Middle frontal gyrus (tissue), 1 donor: ENCODE data around the gene PRRT4.

Source experiments
- DNase-seq: peaks from one replicate; pipeline ENCODE4 v3.0.0-alpha.2; 2015; ENCODE audit warnings: low spot score; ENCODE audit errors: extremely low spot score

Gene PRRT4

DNA sequence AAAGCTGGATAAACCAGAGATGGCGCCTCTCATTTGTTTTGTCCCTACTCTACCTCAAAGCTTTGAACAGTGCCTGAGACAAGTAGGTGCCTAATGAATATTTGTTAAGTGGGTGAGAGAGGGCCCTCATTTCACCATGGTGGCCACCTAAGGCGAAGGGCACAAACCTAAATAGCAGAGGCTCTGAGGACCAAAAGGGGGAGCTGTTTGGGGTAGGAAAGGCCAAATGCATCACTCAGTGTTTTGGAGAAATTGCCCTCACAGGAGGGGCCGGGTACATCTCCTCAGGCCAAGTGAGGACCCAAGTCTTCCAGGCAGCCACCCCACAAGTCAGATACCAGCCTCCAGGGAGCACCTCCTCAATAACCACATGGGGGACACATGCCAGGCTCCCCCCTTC is 34.3 kb upstream of the PRRT4 start:
- DNase-seq = no peak

DNA sequence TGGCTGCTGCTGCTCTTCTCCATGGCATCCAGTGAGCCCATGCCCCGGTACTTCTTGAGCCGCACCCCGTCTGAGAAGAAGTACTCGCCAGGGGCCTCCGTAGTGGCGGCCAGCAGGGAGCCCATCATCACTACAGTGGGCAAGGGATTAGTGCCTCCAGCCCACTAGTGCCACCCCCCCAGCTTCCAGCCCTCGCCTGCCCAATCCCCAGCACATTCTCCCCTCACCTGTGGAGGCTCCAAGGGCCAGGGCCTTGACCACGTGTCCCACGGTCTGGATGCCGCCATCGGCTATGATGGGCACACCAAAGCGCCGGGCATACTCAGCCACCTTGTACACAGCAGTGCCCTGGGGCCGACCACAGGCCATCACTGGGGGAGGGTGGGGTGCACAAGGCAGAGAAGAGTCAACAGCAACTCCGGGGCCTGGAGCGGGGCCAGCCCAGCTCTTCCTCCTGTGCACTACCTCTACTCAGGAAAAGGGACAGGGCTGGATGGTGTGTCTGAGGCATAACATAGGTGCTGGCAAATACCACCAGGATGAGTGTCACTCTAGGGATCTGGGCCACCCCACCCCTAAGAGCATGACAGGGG is 33.5 kb upstream of the PRRT4 start:
- DNase-seq = no peak

DNA sequence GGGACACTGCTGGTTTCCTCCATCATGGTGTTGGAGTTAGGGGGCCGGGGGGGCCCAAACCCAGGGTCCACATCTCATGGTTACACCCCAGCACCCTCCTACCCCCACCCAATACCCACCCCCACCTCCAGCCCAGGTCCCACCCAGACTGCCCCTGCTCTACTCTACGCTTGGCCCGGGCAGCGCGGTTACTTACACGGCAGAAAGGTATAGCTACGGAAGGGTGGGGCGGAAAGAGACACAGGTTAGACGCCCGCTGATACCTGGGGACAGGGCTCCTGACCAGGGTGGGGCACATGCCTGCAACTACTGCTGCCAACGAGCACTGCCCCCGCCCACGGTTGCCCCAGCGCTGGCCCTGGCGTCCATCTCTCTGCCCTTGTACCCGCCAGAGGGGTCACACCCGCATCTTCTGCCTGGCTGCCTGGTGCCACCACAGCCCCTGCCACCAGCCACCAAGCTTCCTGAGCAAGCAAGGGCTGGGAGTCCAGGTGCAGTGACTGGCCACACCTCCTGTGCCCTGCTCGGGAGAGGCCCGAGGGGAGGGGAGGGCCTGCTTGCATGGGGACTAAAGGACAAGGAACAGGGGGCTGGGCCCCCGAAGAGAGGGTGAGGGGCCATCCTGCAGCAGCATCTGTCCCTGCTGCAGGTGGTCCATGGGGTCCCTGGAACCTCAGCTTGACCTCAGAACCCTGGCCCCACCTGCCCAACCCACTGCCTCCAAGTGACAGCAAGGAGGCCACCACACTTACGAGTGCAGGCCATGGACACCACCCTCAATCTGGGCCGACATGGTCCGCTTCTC is 32.2 kb upstream of the PRRT4 start:
- DNase-seq = no peak

DNA sequence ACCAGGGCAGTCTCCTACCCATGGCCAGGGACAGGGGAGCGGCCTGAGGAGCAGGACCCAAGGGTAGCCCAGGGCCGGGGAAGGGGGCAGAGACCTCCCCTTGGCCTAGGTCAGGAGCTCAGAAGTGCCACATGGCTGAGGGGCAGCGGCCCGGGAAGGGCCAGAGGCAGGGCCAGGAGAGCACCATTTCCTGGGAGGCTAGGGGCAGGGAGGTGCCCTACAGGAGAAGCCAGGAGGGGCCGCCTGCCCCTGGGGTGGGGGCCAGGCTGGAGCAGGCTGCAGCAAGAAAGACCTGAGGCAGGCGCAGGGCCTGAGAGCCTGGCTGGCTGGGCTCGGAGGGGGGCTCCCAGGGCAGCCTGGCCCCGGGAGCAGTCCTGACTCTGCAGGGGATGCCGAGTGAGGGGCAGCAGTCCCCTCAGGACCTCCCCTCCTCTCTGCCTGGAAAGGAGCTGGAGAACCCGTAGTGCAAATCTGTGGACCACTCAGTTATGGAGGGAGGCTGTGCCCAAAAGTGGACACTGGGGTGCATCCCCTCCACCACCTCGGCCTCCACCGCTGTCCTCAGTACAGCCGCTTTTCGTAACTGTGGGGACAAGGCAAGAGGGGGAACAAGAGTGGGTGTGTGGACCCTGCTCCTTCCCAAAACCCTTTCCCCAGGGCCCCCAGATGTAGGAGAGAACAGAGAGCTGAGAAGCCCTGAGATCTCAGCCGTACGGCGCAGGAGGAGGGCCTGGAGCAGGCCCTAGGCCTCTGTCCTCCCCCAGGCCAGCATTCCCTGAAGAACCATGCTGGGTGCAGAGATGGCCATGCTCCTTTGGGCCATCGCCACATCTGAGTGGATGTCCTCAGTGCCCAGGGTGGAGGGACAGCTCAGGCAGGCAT is 31.2 kb upstream of the PRRT4 start:
- no peak for DNase-seq

DNA sequence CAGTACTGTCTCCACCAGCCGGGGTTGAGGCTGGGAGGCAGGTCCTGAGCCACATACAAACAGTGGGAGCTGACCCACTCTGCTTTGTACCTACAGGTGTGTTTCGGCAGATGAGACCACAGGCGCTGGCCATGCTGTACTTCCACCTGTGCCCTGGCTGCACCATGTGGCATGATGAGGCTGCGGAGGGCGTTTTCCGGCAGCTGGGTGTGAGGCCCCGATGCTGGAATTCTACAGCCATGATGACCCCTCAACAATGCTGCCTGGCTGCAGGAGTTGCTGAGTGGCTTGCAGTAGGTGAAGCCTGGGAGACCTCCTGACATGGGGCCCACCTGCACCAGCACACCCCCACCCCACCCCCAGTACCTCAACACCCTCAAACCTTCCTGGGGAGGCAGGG is 30.3 kb upstream of the PRRT4 start:
- no peak for DNase-seq

DNA sequence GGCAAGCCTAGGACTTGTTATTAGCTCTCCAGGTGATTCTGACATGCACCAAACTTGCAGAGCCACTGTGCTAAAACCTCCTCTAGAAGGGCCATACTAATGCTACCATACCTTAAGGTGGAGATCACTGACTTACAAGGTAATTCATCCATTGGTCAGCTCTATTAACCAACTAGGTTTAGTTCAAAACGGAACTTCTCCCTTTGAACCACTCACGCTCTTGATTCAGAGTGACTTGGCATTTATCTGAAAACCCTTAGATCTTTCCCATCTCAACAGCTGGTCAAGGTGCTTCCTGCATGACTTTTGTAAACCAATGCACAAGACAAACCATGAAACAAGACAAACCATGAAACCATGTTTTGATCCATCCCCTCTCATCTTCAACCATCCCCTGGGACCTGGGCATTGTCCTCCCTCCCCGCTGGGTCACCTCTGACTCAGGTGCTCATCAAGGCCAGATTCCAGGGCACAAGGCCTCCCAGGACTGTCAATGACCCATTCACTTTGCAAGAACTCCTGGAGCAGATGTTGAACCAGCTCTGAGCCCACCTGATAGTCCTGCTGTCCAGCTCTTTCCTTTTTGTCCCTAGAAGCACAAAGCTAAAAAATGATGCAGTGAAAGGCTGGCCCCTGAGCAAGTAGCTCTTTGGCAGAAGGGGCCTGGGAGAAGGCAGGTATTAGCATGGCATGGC is 29.5 kb upstream of the PRRT4 start:
- no peak for DNase-seq

DNA sequence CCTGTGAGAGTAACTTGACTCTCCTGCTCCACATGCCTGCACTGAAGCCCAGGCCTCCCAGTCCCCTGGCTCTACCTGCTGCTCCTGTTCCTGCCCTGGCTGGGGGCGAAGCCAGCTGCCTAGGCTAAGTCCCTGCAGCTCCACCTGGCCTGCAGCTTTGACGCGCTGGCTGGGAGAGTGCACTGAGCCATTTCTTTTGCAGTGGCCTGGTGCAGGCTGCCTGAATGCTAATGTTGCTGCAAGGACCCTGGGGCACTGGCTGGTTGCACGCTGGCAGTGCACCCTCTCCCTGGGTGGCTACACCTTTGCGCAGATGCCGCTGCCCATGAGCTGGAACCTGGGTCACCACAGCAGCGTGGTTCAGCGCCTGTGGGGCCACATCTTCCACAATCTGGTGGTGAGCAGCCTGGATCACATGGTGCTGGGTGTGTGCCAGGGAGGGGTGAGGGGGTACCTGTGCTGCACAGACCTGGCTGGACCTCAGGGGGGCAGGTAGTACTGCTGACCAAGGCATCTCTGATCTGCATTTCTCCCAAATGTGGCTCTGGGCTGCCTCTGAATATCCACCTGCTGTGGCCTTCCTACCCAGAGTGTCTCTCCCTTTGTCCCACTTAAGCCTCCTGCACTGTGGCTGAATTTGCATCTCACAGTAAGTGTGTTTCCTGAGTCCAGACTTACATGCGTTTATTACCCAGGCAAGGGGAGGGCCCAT is 28.3 kb upstream of the PRRT4 start:
- no peak for DNase-seq

DNA sequence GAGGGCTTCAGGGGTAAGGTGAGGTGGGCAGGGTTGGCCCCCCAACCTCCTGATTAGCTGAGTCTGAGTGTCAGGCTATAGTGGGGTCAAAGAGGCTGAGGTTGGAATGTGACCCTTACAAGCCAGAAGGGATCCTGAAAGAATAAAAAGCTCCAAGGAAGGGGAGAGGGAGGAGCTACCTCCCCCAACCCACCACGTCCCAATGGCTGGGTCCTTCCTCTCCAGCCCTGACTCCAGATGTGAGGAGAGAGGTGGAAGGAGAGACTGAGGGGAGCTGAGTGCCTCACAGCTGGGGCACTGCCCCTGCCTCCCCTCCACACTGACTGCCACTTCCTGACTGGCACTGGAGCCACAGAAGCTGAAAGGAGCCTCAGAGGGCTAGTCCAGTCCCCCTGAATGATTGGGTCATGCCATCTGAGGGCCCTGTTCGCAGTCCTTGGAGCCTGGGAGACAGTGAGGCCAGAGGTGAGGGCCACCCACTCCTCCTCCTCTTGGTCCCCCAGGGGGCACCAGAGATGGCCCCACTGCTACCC is 27.7 kb upstream of the PRRT4 start:
- no peak for DNase-seq

DNA sequence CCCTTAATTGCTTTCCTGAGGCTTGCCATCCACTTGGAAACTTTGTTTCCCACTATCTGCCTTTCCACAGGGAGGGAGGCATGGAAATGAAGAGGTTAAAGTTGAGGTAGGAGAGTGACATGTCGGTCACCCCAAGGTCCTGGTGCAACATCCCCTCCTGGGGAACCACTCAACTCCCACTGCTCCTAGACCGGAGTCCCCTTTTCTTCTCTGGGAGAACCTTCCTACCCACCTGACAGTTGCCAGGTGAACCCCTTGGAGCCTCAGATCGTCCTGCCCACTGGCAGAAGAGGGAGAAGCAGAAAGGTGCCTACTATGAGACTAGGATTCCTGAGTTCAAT is 26.6 kb upstream of the PRRT4 start:
- DNase-seq = no peak

DNA sequence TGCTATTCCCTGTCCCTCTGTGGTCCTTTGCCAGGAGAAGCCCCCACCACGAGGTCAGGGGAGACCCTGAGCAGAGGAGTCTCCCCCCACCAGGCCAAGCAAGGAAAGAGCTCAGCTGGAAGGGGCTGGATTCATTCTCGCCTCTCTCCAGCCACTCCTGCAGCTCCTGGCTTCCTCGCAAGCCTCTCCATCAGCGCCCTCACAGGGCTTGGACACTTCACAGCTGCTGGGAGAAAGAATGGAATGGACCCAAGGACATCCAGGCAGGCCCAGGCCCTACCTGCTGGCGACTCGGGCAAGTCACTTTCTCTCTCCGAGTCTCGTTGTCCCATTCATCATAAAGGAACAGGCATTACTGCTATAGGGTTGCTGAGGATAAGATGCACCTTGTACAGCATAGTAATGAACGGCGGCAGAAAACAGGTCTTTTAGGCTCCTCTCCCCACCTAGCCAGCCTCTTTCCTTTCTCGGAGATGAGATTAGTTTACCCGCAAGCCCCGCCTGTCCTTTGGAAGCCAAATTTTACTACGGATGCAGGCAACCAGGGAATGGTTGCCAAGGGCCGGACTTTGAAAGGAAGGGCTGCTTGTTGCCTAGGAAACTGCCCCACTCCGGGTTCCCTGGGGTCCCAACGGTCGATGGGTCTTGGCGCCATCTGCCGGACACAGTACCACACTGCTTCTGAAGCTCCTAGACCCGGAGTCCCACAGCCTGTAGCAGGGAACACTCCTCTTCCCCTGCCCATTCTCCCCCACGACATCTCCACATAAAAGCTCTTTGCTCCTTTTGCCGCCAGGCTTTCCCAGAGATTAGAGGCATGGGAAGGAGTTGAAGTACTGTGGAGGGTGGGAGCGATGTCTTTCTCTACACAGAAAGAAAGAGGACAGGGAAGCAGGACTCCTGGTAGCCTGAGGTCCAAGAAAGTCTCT is 26.0 kb upstream of the PRRT4 start:
- peak; percentile 76 for DNase-seq

DNA sequence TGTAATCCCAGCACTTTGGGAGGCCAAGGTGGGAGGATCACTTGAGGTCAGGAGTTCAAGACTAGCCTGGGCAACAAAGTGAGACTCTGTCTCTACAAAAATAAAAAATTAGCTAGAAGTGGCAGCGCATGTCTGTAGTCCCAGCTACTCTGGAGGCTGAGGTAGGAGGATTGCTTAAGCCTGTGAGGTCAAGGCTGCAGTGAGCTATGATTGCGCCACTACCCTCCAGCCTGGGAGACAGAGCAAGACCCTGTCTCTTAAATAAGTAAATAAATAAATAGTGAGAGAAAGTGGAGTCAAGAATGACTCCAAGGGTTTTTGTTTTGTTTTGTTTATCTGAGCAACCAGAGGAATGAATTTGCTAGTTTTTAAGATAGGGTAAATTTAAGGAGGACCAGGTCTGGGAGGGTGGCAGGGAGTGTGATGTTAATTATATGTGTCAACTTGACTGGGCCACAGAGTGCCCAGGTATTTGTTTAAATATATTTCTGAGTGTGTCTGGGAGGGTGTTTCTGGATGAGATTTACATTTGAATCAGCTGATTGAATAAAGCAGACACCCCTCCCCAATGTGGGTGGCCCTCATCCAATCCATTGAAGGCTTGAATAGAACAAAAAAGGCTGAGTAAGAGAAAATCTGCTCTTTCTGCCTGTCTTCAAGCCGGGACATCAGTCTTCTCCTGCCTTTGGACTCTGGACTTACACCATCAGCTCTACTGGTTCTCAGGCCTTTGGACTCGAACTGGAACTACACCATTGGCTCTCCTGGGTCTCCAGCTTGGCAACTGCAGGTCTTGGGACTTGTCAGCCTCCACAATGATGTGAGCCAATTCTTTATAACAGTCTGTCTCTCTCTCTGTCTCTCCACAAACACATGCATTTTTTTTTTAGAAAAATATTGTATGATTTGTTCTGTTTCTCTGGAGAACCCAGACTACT is 24.8 kb upstream of the PRRT4 start:
- DNase-seq = no peak

DNA sequence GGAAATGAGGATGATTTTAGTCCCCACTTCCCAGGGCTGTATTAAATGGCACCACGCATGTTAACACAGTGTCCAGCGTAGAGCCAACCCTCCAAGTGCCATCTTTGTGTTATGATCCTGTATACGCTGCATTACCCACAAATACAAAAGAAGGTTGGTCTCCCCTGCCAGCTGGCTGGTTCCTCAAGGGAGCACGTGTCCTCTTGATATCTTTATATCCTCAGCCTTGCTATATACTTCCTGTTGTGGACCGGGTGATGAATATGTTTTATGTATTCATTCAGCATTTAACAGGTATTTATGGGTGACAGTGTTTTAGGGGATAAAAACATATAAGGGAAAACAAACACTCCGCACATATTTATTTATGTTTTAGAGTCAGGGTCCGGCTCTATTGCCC is 23.2 kb upstream of the PRRT4 start:
- DNase-seq = no peak

DNA sequence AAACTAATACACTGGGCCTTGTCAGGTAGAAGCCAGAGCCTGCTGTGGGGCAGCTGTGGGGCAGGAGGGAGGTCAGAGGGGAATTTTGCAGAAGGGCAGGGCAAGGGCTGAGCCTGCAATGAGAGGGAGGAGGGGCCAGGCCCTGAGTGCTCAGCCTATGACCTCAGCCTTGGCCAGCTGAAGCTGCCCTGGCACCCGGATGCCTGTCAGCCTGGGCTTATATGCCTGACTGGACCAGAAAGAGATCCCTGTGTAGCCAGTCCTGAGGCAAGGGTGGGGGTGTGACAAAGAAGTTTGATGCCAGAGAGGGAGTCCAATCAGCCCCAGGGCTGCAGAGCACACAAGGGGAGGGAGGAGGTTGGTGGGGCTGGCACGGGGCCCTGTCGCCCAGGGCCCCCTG is 22.3 kb upstream of the PRRT4 start:
- DNase-seq = no peak

DNA sequence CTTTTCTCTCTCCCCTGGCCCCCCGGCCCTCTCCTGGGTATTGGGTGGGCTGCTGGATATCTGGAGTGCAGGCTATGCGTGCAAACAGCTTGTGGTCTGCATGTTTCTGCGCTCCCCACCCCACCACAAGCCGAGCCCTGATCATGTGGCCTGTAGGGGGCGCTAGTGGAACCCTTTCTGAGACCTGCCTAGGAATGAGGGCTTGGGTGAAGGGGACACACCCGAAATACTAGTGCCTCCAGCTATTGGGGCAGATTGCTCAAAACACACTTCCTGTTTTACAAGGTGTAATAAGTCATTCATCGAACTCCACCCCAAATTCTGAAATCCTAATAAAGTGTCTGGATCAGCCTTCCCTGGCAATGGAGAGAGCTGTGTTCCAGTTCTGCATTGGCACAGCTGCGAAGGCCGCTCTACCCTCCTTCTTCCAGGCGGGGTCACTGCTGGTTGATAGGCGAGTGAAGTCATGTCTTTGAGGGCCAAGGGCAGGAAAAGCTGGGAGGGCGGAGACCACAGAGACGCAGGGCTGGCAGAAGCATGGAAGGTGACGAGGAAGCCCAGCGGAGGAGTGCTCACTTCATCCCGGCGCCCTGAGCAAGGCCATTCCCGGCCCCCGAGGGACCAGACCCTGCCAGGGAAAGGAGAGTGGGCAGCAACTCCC is 19.8 kb upstream of the PRRT4 start:
- DNase-seq = no peak

DNA sequence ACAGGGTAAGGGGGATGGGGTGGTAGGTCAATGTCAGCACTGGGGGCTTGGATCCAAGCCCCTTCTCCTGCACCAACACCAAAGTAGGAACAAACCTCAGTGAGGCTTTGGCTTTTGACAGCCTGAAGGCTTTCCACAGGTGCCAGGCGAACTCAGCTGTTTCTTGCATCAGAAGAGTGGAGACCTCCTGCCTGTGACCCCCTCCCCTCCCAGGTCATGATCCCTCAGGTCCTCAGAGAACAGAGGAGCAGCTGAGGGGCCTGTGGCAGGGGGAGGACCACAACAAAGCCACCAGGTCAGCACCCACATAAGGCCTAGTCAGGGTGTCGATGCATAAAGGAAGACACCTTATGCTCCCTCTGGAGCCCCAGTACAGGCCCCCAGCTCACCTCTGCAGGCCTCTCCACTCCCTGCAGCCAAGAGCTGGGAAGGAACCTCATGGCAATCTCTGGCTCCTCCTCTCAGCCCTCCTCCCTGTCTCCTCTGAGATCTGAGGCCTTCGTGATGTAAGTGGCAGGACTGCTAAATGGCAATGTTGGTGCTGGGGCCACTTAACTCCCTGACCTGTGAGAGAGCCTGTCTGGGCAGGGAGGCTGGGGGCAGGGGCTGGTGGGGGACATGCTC is 19.1 kb upstream of the PRRT4 start:
- no peak for DNase-seq

DNA sequence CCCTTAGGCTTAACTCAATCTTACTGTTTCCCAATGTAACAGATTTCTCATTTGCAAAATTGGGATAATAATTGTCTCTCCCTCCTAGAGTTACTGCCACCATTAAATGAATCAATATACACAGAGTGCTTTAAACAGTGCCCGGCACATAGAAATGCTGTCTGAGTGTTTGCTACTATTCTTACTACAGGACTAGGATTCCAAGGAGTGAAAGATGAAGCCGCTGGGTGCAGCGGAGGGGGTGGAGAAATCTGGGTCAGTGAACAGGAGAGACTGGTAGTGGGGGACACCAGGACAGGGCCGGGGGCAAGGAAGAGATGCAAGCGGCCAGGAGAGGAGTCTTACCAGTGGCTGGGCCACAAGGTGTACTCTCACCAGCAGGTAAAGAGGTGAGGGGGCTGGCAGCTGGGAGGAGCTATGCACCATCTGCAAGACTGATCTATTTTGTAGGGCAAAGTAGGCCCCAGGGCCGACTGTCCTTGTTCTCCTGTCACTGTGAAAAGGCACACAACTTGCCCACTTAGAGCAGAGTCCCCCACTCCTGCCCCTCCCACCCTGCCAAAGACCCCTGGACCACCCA is 18.5 kb upstream of the PRRT4 start:
- DNase-seq = no peak

DNA sequence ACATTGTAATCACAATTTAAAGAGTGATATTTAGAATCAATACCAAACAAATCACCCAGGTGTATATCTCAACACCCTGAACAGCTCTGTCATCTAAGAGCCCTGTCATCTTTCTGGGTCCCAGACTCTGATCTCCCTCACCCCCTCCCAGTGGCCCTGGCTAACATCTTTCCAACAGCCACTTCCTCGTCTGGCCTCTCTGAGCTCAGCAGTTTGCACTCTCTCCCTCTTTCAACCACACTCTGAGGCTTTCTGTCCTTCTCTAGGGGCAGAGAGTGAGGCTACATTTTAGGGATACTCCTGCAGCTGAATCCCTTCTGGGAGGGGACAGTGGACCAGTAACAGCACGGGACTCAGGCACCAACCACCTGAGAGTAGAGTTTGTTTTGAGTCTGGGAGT is 17.1 kb upstream of the PRRT4 start:
- DNase-seq = no peak
